ENCODE measurements around the gene GNB1L. TPM values are rescaled to one million over a fixed set of nuclear protein-coding genes. Genes with fewer than 3 reads are reported as not detected.
"Not testable (repeated sequence)": the region's sequence is repeated elsewhere in the genome, so short reads cannot be mapped to it uniquely, and the experiment has no call there.

The GNB1L gene
- total and polyA plus RNA-seq, 2 of the 13 experiments (the other 11 are each of a cell fraction or from before 2014, with no cell fraction given): 2.5 to 7.4 TPM

DNA sequence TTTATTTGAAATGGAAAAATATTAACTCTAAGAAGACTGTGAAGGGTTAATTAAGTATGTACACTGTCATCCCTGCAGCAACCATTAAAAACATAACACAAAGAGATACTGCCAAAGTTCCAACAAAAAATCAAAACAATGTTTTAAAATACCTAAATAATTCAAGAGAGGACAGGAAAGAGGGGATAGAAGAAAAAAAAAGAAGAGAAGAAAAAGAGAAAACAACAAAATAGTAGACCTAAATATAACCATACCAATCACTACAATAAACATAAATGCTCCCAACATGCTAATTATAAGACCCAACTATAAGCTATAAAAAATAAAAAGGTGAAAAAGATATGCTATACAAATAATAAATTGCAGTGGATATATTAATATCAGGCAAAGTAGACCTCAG lies 20.1 kb downstream of the GNB1L start (continued):
- TF ChIP-seq, protein P1, sequence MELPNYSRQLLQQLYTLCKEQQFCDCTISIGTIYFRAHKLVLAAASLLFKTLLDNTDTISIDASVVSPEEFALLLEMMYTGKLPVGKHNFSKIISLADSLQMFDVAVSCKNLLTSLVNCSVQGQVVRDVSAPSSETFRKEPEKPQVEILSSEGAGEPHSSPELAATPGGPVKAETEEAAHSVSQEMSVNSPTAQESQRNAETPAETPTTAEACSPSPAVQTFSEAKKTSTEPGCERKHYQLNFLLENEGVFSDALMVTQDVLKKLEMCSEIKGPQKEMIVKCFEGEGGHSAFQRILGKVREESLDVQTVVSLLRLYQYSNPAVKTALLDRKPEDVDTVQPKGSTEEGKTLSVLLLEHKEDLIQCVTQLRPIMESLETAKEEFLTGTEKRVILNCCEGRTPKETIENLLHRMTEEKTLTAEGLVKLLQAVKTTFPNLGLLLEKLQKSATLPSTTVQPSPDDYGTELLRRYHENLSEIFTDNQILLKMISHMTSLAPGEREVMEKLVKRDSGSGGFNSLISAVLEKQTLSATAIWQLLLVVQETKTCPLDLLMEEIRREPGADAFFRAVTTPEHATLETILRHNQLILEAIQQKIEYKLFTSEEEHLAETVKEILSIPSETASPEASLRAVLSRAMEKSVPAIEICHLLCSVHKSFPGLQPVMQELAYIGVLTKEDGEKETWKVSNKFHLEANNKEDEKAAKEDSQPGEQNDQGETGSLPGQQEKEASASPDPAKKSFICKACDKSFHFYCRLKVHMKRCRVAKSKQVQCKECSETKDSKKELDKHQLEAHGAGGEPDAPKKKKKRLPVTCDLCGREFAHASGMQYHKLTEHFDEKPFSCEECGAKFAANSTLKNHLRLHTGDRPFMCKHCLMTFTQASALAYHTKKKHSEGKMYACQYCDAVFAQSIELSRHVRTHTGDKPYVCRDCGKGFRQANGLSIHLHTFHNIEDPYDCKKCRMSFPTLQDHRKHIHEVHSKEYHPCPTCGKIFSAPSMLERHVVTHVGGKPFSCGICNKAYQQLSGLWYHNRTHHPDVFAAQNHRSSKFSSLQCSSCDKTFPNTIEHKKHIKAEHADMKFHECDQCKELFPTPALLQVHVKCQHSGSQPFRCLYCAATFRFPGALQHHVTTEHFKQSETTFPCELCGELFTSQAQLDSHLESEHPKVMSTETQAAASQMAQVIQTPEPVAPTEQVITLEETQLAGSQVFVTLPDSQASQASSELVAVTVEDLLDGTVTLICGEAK (IDR thresholded peaks at IDR 0.05): no peak
- TF ChIP-seq, protein P1 (CRISPR knock-in tag; IDR thresholded peaks at IDR 0.05): no peak
- TF ChIP-seq SMARCE1 (IDR thresholded peaks at IDR 0.05; ENCODE audit: borderline replicate concordance): no peak
- no peak for TF ChIP-seq ZNF317 (CRISPR knock-in tag; IDR thresholded peaks at IDR 0.05)
- TF ChIP-seq WIZ (CRISPR knock-in tag; IDR thresholded peaks at IDR 0.05): no peak
- no peak for TF ChIP-seq ZNF367 (CRISPR knock-in tag; IDR thresholded peaks at IDR 0.05; ENCODE audit: borderline replicate concordance)
- TF ChIP-seq, protein P2, sequence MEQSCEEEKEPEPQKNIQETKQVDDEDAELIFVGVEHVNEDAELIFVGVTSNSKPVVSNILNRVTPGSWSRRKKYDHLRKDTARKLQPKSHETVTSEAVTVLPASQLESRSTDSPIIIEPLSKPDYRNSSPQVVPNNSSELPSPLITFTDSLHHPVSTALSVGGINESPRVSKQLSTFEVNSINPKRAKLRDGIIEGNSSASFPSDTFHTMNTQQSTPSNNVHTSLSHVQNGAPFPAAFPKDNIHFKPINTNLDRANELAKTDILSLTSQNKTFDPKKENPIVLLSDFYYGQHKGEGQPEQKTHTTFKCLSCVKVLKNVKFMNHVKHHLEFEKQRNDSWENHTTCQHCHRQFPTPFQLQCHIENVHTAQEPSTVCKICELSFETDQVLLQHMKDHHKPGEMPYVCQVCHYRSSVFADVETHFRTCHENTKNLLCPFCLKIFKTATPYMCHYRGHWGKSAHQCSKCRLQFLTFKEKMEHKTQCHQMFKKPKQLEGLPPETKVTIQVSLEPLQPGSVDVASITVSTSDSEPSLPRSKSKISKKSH (CRISPR knock-in tag; IDR thresholded peaks at IDR 0.05; ENCODE audit: borderline replicate concordance): no peak
- TF ChIP-seq ZNF282 (IDR thresholded peaks at IDR 0.05; ENCODE audit: partially characterized antibody): no peak
- TF ChIP-seq ZNF777 (CRISPR knock-in tag; IDR thresholded peaks at IDR 0.05): no peak

DNA sequence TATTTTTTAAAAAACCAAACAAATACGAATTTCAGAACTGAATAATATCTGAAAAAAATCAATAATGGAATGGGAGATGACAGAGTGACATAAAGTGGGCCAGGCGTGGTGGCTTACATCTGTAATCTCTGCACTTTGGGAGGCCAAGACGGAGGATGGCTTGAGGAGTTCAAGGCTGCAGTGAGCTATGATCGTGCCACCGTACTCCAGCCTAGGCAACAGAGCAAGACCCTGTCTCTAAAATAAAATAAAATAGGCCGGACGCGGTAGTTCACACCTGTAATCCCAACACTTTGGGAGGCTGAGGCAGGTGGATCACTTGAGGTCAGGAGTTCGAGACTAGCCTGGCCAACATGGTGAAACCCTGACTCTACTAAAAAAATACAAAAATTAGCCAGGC lies 21.3 kb downstream of the GNB1L start:
- H2AFZ ChIP-seq (ENCODE audit: low read length); H3K9ac ChIP-seq (ENCODE audit: insufficient read depth, low read depth, low read length); DNase-seq (ENCODE audit: low spot score); intact Hi-C loops (cut with micrococcal nuclease; ENCODE audit: unreplicated experiment); H3K4me1 ChIP-seq (ENCODE audit: insufficient read depth, low read length); in situ Hi-C loops (cut with HindIII; ENCODE audit: extremely low pct_ligation_motif_present, low pct_unique_long_range_greater_than_20kb); H4K20me1 ChIP-seq (ENCODE audit: insufficient read depth, low read length); FAIRE-seq; H3K36me3 ChIP-seq (replicated peaks in 1 of 2; ENCODE audit: control insufficient read depth in 1 of 2, insufficient read depth in 2 of 2, low read length in 2 of 2); ATAC-seq; H3K9me3 ChIP-seq (ENCODE audit: low read length); H3K27me3 ChIP-seq (ENCODE audit: control insufficient read depth in 1 of 2, insufficient read depth in 2 of 2, low read length in 2 of 2); CTCF ChIA-PET (ENCODE audit: low intra/inter-chr PET ratio, low total read pairs); BruUV-seq (replicated peaks); H3K79me2 ChIP-seq (ENCODE audit: insufficient read depth, low read length); H3K27ac ChIP-seq (ENCODE audit: extremely low read length, insufficient read depth, low read length); H3K4me3 ChIP-seq (replicated peaks in 1 of 3; ENCODE audit: insufficient read depth in 1 of 3, low read depth in 2 of 3, low read length in 3 of 3); H3K4me2 ChIP-seq (ENCODE audit: low read depth, low read length): not testable (repeated sequence)
- POLR2A ChIA-PET: interaction anchor here (1.4 kb wide), 1 partner anchor 9 kb away, joined by 3 read pairs; no protein-coding TSS in a partner anchor
- 90% methylated on average over 9 of the region's 9 CpGs for WGBS (ENCODE audit: low lambda C conversion rate)

Measured in HepG2 (cell line).